HepG2 (cell line): ENCODE results near the gene E2F1. TPM values are rescaled to one million over a fixed set of nuclear protein-coding genes. Genes with fewer than 3 reads are reported as not detected.

Experiments
- FOXK2 ChIP-seq: fragments of 450-650 bp; IDR thresholded peaks from 2 replicates; pipeline ENCODE4 v1.6.1; 2016
- GABPA ChIP-seq, 2 experiments: IDR thresholded peaks; 2 replicates each; pipeline ENCODE4 v1.6.1; 2011 to 2016; ENCODE audit warnings: low read depth in 2 of 2, low read length in 1 of 2, missing biosample characterization in 1 of 2, missing genetic modification characterization in 1 of 2
- HNRNPL ChIP-seq: fragments of 200-400 bp; formaldehyde crosslinking; IDR thresholded peaks from 2 replicates; pipeline ENCODE4 v1.6.1; 2017; ENCODE audit warnings: mild to moderate bottlenecking, low read depth, low read length
- IKZF1 ChIP-seq: fragments of 450-650 bp; IDR thresholded peaks from 2 replicates; pipeline ENCODE4 v1.7.1; 2016
- MEIS2 ChIP-seq: sonication (generic); formaldehyde crosslinking; IDR thresholded peaks from 2 replicates; pipeline ENCODE4 v1.9.0; 2021; ENCODE audit warnings: mild to moderate bottlenecking, missing genetic modification reagents
- MYNN ChIP-seq: sonication (generic); formaldehyde crosslinking; IDR thresholded peaks from 2 replicates; pipeline ENCODE4 v1.4.0; 2020; ENCODE audit warnings: mild to moderate bottlenecking, low read depth, missing genetic modification reagents
- PHF8 ChIP-seq: sonication (generic); formaldehyde crosslinking; IDR thresholded peaks from 2 replicates; pipeline ENCODE4 v1.5.0; 2020; ENCODE audit warnings: missing genetic modification reagents
- RFXAP ChIP-seq: sonication (generic); formaldehyde crosslinking; IDR thresholded peaks from 2 replicates; pipeline ENCODE4 v1.4.0; 2020; ENCODE audit warnings: missing genetic modification reagents, borderline replicate concordance
- SOX13 ChIP-seq, 3 experiments: fragments of 450-650 bp in 1 of 3; sonication (generic) in 1 of 3; formaldehyde crosslinking in 1 of 3; IDR thresholded peaks in 2 of 3; conservative IDR thresholded peaks in 1 of 3; 2 replicates each; pipeline versions ENCODE4 v1.5.0 to v1.6.1; 2016 to 2020; ENCODE audit warnings: antibody characterized with exemption in 1 of 3, mild to moderate bottlenecking in 1 of 3, missing compliant biosample characterization in 1 of 3, missing genetic modification reagents in 1 of 3, moderate library complexity in 1 of 3
- SOX5 ChIP-seq: IDR thresholded peaks from 2 replicates; pipeline ENCODE4 v1.6.1; 2016; ENCODE audit warnings: borderline replicate concordance
- TOE1 ChIP-seq: sonication (generic); formaldehyde crosslinking; IDR thresholded peaks from 2 replicates; pipeline ENCODE4 v1.4.0; 2020; ENCODE audit warnings: mild to moderate bottlenecking, missing genetic modification reagents
- TSC22D2 ChIP-seq: sonication (generic); formaldehyde crosslinking; IDR thresholded peaks from 2 replicates; pipeline ENCODE4 v1.5.1; 2020; ENCODE audit warnings: missing genetic modification reagents, mild to moderate bottlenecking, borderline replicate concordance
- ZBTB43 ChIP-seq: sonication (generic); formaldehyde crosslinking; conservative IDR thresholded peaks from 2 replicates; pipeline ENCODE4 v1.4.0; 2020; ENCODE audit warnings: missing genetic modification reagents
- ZEB1 ChIP-seq: IDR thresholded peaks from 2 replicates; pipeline ENCODE4 v1.6.1; 2012; ENCODE audit warnings: mild to moderate bottlenecking, low read depth, inconsistent platforms; ENCODE audit not compliant: insufficient replicate concordance
- ZKSCAN5 ChIP-seq: sonication (generic); formaldehyde crosslinking; IDR thresholded peaks from 2 replicates; pipeline ENCODE4 v1.5.1; 2020; ENCODE audit warnings: mild to moderate bottlenecking, missing genetic modification reagents
- ZNF205 ChIP-seq: IDR thresholded peaks from 2 replicates; pipeline ENCODE4 v1.6.1; 2018; ENCODE audit warnings: missing biosample characterization, missing genetic modification reagents
- ZNF549 ChIP-seq: sonication (generic); formaldehyde crosslinking; IDR thresholded peaks from 2 replicates; pipeline ENCODE4 v1.5.0; 2020; ENCODE audit warnings: missing genetic modification reagents
- ZNF574 ChIP-seq: sonication (generic); formaldehyde crosslinking; IDR thresholded peaks from 2 replicates; pipeline ENCODE4 v1.4.0; 2020; ENCODE audit warnings: missing genetic modification reagents
- ZNF629 ChIP-seq: sonication (generic); formaldehyde crosslinking; conservative IDR thresholded peaks from 2 replicates; pipeline ENCODE4 v1.5.0; 2020; ENCODE audit warnings: missing genetic modification reagents
- ZNF788 ChIP-seq: sonication (generic); formaldehyde crosslinking; IDR thresholded peaks from 2 replicates; pipeline ENCODE4 v1.5.0; 2020; ENCODE audit warnings: mild to moderate bottlenecking, missing genetic modification reagents, borderline replicate concordance
- polyA plus RNA-seq, 8 experiments: library from polyadenylated mRNA; depleted of rRNA in 3 of 8; stranded (reverse) in 7 of 8; unstranded in 1 of 8; fragments of >200 nt; fragmentation: Illumina TruSeq in 4 of 8; extraction: Trizol in 4 of 8; gene quantifications; 2 replicates each; pipeline versions ENCODE4 v1.2.1 to v1.2.3, GENCODE V29; 2011 to 2016; ENCODE audit warnings: low read depth in 4 of 8, missing spikeins in 1 of 8, mixed read lengths in 1 of 8; ENCODE audit not compliant: insufficient read depth in 1 of 8
- total RNA-seq, 5 experiments: library from RNA; depleted of rRNA; stranded (reverse); fragments of >200 nt; fragmentation: Illumina TruSeq; extraction: Trizol; gene quantifications; 2 replicates each; pipeline ENCODE4 v1.2.3, GENCODE V29; 2016; ENCODE audit warnings: low read depth in 1 of 5
- TF ChIP-seq, protein P1 (sequence below): sonication (generic); formaldehyde crosslinking; IDR thresholded peaks from 2 replicates; pipeline ENCODE4 v1.9.0; 2022; ENCODE audit warnings: missing genetic modification reagents, mild to moderate bottlenecking, borderline replicate concordance
- TF ChIP-seq, protein P2 (sequence below): IDR thresholded peaks from 2 replicates; pipeline ENCODE4 v1.6.1; 2016; ENCODE audit warnings: low read depth

E2F1 gene
- total and polyA plus RNA-seq, 2 of the 13 experiments (the other 11 are each of a cell fraction or from before 2014, with no cell fraction given), result 25.5 to 39.4 TPM

DNA sequence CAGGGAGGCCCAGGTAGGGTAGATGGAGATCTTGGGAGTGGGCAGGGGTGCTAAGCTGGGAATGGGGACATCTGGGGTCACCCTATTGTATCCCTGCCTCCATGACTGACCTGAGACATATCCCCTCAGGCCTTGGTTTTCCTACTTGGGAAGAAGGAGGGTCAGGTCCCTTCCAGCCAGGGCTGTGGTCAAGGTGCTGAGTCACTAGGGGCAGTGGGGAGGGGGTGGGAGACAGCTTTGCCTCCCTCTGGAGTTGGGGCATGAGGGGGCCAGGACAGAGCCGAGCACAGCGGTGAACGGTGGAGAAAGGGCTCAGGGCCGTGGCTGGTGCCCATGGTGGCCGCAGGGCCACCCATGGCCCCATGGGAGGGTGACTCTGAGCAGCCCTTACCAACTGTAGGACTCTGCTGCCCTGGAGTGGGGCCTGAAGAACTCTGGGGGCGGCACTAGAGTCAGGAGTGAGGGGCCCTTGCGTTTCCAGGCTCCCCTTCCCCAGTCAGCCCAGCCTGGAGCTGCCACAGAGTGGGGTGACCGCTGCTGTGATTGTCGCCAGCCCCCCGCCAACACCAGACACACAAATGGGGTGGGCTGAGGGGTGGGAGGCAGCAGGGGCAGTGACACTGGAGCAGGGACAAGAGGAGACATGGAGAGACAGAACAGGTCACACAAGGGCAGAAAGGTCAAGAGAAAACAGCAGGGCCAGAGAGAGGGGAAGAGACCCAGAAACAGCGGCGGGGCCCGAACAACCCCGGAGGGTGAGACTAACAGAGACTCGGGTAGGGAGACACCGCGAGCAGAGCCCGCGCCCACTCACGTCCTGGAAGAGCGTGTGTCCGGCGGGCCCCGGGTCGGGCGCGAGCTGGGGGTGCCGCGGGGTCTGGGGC, 12.5 kb downstream of the E2F1 start (continued):
- TF ChIP-seq ZBTB43 (CRISPR knock-in tag), result 0 out of 2 replicates have a peak, but pooled peaks have one; percentile 24
- TF ChIP-seq TOE1 (CRISPR knock-in tag), result no peak
- no peak for TF ChIP-seq SOX13 (IDR thresholded peaks at IDR 0.05)
- 0 out of 4 replicates have a peak, but pooled peaks of 1 of the 2 experiments have one; percentile 1 for TF ChIP-seq SOX13 (CRISPR knock-in tag; conservative IDR thresholded peaks at IDR 0.05 in 1 of 2, IDR thresholded peaks at IDR 0.05 in 1 of 2)
- no peak for TF ChIP-seq ZNF574 (CRISPR knock-in tag)
- 0 out of 2 replicates have a peak, but pooled peaks have one; percentile 6 for TF ChIP-seq PHF8 (CRISPR knock-in tag)
- no peak for TF ChIP-seq SOX5
- peak; percentile 29; the same call in 1 of the 2 replicates for TF ChIP-seq ZNF788
- 0 out of 2 replicates have a peak, but pooled peaks have one; percentile 7 for TF ChIP-seq RFXAP
- TF ChIP-seq, protein P1, sequence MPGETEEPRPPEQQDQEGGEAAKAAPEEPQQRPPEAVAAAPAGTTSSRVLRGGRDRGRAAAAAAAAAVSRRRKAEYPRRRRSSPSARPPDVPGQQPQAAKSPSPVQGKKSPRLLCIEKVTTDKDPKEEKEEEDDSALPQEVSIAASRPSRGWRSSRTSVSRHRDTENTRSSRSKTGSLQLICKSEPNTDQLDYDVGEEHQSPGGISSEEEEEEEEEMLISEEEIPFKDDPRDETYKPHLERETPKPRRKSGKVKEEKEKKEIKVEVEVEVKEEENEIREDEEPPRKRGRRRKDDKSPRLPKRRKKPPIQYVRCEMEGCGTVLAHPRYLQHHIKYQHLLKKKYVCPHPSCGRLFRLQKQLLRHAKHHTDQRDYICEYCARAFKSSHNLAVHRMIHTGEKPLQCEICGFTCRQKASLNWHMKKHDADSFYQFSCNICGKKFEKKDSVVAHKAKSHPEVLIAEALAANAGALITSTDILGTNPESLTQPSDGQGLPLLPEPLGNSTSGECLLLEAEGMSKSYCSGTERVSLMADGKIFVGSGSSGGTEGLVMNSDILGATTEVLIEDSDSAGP (CRISPR knock-in tag), result no peak
- TF ChIP-seq ZKSCAN5 (CRISPR knock-in tag), result peak; percentile 18; the same call in 1 of the 2 replicates
- TF ChIP-seq ZEB1, result no peak
- TF ChIP-seq FOXK2, result no peak
- peak; percentile 66; the same call in 1 of the 2 replicates for TF ChIP-seq ZNF205 (CRISPR knock-in tag)
- no peak for TF ChIP-seq ZNF549
- no peak for TF ChIP-seq GABPA (IDR thresholded peaks at IDR 0.05; ENCODE audit: low read depth, low read length)
- no peak for TF ChIP-seq GABPA (CRISPR knock-in tag; IDR thresholded peaks at IDR 0.05; ENCODE audit: low read depth)
- no peak for TF ChIP-seq TSC22D2 (CRISPR knock-in tag)
- peak; percentile 38; the same call in 1 of the 2 replicates for TF ChIP-seq MYNN (CRISPR knock-in tag)
- TF ChIP-seq ZNF629 (CRISPR knock-in tag), result no peak; the same call in 1 of the 2 replicates
- TF ChIP-seq, protein P2, sequence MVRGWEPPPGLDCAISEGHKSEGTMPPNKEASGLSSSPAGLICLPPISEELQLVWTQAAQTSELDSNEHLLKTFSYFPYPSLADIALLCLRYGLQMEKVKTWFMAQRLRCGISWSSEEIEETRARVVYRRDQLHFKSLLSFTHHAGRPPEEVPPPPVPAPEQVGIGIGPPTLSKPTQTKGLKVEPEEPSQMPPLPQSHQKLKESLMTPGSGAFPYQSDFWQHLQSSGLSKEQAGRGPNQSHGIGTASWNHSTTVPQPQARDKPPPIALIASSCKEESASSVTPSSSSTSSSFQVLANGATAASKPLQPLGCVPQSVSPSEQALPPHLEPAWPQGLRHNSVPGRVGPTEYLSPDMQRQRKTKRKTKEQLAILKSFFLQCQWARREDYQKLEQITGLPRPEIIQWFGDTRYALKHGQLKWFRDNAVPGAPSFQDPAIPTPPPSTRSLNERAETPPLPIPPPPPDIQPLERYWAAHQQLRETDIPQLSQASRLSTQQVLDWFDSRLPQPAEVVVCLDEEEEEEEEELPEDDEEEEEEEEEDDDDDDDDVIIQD (CRISPR knock-in tag), result no peak
- TF ChIP-seq IKZF1, result no peak
- no peak for TF ChIP-seq MEIS2
- TF ChIP-seq HNRNPL, result 0 out of 2 replicates have a peak, but pooled peaks have one; percentile 66
